ENCODE measurements around the gene SETBP1. TPM values are rescaled to one million over a fixed set of nuclear protein-coding genes. Genes with fewer than 3 reads are reported as not detected.

Gene SETBP1
- total and polyA plus RNA-seq, 2 of the 13 experiments (the other 11 are each of a cell fraction or from before 2014, with no cell fraction given), result 0.18 to 0.65 TPM

DNA sequence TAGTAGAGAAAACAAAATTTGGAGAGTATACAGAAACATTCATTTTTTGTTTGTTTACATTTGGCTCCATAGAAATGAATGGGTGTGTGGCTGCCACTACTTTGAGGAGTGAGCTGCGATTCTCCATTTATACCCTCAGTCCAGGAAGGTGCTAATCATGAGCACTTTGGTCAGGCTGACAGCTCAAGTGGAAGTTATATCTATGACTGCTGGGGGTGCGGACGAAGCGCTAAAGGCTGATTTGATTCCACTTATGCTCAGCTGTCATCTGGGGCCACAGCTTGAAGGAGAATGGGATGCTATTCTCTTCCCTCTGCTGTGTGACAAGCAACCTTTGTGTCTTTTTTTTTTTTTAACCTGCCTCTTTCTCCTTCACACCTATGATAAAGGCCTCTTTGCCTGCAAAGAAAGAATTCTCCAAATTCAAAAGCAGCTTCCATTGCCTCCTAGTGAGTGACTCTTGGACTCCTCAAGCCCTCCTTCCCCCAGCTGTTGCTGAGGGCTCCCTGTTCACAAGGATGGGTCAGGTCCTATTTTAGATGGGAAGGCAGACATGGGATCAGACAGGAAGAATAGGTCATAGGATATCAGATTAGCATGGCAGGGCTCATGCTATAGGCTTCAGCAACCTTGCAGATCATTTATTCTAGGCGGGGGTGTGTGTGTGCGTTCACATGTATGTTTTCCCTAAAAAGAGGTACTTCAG lies 201.6 kb downstream of the SETBP1 start:
- Histone ChIP-seq H3K79me2 (ENCODE audit: insufficient read depth, low read length) (no peaks in the 10 kb centered on the region), H2AFZ (ENCODE audit: low read length) (no peak overlapping the region), H3K36me3 (replicated peaks in 1 of 2; ENCODE audit: control insufficient read depth in 1 of 2, insufficient read depth in 2 of 2, low read length in 2 of 2) (no peaks in the 10 kb centered on the region), H3K9me3 (ENCODE audit: low read length) (no peaks in the 10 kb centered on the region), H3K4me3 (replicated peaks in 1 of 3; ENCODE audit: insufficient read depth in 1 of 3, low read depth in 2 of 3, low read length in 3 of 3) (no peak overlapping the region), H3K9ac (ENCODE audit: insufficient read depth, low read depth, low read length) (no peak overlapping the region), H3K27me3 (ENCODE audit: control insufficient read depth in 1 of 2, insufficient read depth in 2 of 2, low read length in 2 of 2) (no peaks in the 10 kb centered on the region), H3K4me1 (ENCODE audit: insufficient read depth, low read length) (no peaks in the 10 kb centered on the region), H4K20me1 (ENCODE audit: insufficient read depth, low read length) (no peaks in the 10 kb centered on the region), H3K27ac (ENCODE audit: extremely low read length, insufficient read depth, low read length) (no peak overlapping the region), H3K4me2 (ENCODE audit: low read depth, low read length) (no peak overlapping the region)
- ATAC-seq (no peak), DNase-seq (ENCODE audit: low spot score) (no peak), FAIRE-seq (no peak)
- POLR2A ChIA-PET, result no interaction called here
- WGBS (ENCODE audit: low lambda C conversion rate), result 56% methylated on average over 6 of the region's 6 CpGs
- in situ Hi-C loops (cut with HindIII; ENCODE audit: extremely low pct_ligation_motif_present, low pct_unique_long_range_greater_than_20kb) (no loop called here), intact Hi-C loops (cut with micrococcal nuclease; ENCODE audit: unreplicated experiment) (no loop called here)
- TF ChIP-seq HES4 (CRISPR knock-in tag; IDR thresholded peaks at IDR 0.05; ENCODE audit: borderline replicate concordance), result no peak
- TF ChIP-seq, protein P1, sequence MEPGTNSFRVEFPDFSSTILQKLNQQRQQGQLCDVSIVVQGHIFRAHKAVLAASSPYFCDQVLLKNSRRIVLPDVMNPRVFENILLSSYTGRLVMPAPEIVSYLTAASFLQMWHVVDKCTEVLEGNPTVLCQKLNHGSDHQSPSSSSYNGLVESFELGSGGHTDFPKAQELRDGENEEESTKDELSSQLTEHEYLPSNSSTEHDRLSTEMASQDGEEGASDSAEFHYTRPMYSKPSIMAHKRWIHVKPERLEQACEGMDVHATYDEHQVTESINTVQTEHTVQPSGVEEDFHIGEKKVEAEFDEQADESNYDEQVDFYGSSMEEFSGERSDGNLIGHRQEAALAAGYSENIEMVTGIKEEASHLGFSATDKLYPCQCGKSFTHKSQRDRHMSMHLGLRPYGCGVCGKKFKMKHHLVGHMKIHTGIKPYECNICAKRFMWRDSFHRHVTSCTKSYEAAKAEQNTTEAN (CRISPR knock-in tag; conservative IDR thresholded peaks at IDR 0.05), result no peak
- no peak for TF ChIP-seq ZNF121 (CRISPR knock-in tag; IDR thresholded peaks at IDR 0.05)
- no peak for TF ChIP-seq NFE2L2 (IDR thresholded peaks at IDR 0.05; ENCODE audit: low read length)
- no peak for TF ChIP-seq ZNF546 (CRISPR knock-in tag; conservative IDR thresholded peaks at IDR 0.05)
- TF ChIP-seq, protein P2, sequence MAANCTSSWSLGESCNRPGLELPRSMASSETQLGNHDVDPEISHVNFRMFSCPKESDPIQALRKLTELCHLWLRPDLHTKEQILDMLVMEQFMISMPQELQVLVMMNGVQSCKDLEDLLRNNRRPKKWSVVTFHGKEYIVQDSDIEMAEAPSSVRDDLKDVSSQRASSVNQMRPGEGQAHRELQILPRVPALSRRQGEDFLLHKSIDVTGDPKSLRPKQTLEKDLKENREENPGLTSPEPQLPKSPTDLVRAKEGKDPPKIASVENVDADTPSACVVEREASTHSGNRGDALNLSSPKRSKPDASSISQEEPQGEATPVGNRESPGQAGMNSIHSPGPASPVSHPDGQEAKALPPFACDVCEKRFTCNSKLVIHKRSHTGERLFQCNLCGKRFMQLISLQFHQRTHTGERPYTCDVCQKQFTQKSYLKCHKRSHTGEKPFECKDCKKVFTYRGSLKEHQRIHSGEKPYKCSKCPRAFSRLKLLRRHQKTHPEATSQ (CRISPR knock-in tag; IDR thresholded peaks at IDR 0.05; ENCODE audit: borderline replicate concordance), result no peak
- TF ChIP-seq JUN (CRISPR knock-in tag; IDR thresholded peaks at IDR 0.05), result no peak
- TF ChIP-seq ZSCAN31 (CRISPR knock-in tag; IDR thresholded peaks at IDR 0.05; ENCODE audit: low read depth), result no peak
- CTCF ChIA-PET (ENCODE audit: low intra/inter-chr PET ratio, low total read pairs), result no interaction called here
- BruUV-seq (replicated peaks), result no TSS peak
